H1 (cell line): ENCODE measurements around the gene CCT6B. TPM values are rescaled to one million over a fixed set of nuclear protein-coding genes. Genes with fewer than 3 reads are reported as not detected.

Experiments used
- CTCF ChIA-PET: fragments of 300-600 bp; sonication (Branson Sonifier 250); formaldehyde crosslinking; loops from one replicate; lab custom pipeline; 2021; ENCODE audit not compliant: partially characterized antibody; lab: Charles Lee
- POLR2A ChIA-PET: fragments of 300-600 bp; sonication (Branson Sonifier 250); formaldehyde crosslinking; loops from one replicate; lab custom pipeline; 2021; ENCODE audit warnings: inconsistent platforms; ENCODE audit not compliant: partially characterized antibody; lab: Charles Lee
- DNase-seq, 2 experiments: peaks; one replicate each; pipeline versions ENCODE4 v3.0.0 to v3.0.0-alpha.2; 2010 to 2022; ENCODE audit warnings: low spot score in 2 of 2, low read depth in 1 of 2, mixed read lengths in 1 of 2
- FAIRE-seq: peaks from 2 replicates; lab custom pipeline; 2011; peaks lifted over from hg19 to GRCh38; lab: Jason Lieb, UNC
- H2AFZ ChIP-seq: 2 replicates; pipeline ENCODE4 v1.8.1; 2012; ENCODE audit warnings: low read length, inconsistent platforms
- H2AK5ac ChIP-seq: 2 replicates; pipeline ENCODE4 v1.6.1; 2013; ENCODE audit warnings: low read depth, low read length
- H2BK120ac ChIP-seq: replicated peaks from 2 replicates; pipeline ENCODE3; 2013; ENCODE audit warnings: low read depth, low read length, inconsistent platforms
- H2BK12ac ChIP-seq: 2 replicates; pipeline ENCODE4 v1.6.1; 2013; ENCODE audit warnings: low read depth, low read length
- H2BK15ac ChIP-seq: 2 replicates; pipeline ENCODE4 v1.6.1; 2013; ENCODE audit warnings: low read length
- H2BK20ac ChIP-seq: 2 replicates; pipeline ENCODE4 v1.6.1; 2013; ENCODE audit warnings: low read length
- H2BK5ac ChIP-seq: 2 replicates; pipeline ENCODE4 v1.6.1; 2013; ENCODE audit warnings: low read depth, low read length
- H3K14ac ChIP-seq: 2 replicates; pipeline ENCODE4 v1.6.1; 2013; ENCODE audit warnings: inconsistent platforms; ENCODE audit not compliant: insufficient read length
- H3K18ac ChIP-seq: 2 replicates; pipeline ENCODE4 v1.6.1; 2013; ENCODE audit warnings: low read length; ENCODE audit errors: extremely low read depth
- H3K23ac ChIP-seq: 2 replicates; pipeline ENCODE4 v1.6.1; 2013; ENCODE audit warnings: inconsistent platforms; ENCODE audit not compliant: insufficient read length
- H3K23me2 ChIP-seq: 2 replicates; pipeline ENCODE4 v1.6.1; 2013; ENCODE audit warnings: low read depth, low read length
- H3K27ac ChIP-seq: 2 replicates; pipeline ENCODE4 v1.6.1; 2011; ENCODE audit warnings: low read depth, low read length, inconsistent platforms
- H3K27me3 ChIP-seq, 4 experiments: replicated peaks in 1 of 4; 1 replicate in 1 of 4; 2 replicates in 3 of 4; pipeline versions ENCODE4 v1.6.1 to v1.8.1; 2011 to 2013; ENCODE audit warnings: low read length in 3 of 4, mild to moderate bottlenecking in 3 of 4, inconsistent platforms in 2 of 4, mixed read lengths in 2 of 4, moderate library complexity in 1 of 4; ENCODE audit not compliant: control insufficient read depth in 3 of 4, insufficient read depth in 3 of 4; ENCODE audit errors: extremely low read depth in 1 of 4
- H3K36me3 ChIP-seq, 4 experiments: 2 replicates each; pipeline versions ENCODE4 v1.6.1 to v1.8.1; 2011 to 2013; ENCODE audit warnings: mild to moderate bottlenecking in 4 of 4, low read length in 3 of 4, moderate library complexity in 2 of 4, control low read depth in 1 of 4, inconsistent platforms in 1 of 4; ENCODE audit not compliant: insufficient read depth in 4 of 4, control insufficient read depth in 2 of 4
- H3K4ac ChIP-seq: replicated peaks from 2 replicates; pipeline ENCODE3; 2013; ENCODE audit warnings: low read length, low read depth, mixed read lengths, inconsistent platforms; ENCODE audit not compliant: insufficient read length
- H3K4me1 ChIP-seq, 4 experiments: replicated peaks in 1 of 4; 1 replicate in 1 of 4; 2 replicates in 3 of 4; pipeline versions ENCODE4 v1.6.1 to v1.8.1; 2011 to 2013; ENCODE audit warnings: low read length in 3 of 4, inconsistent platforms in 2 of 4, mixed read lengths in 1 of 4; ENCODE audit not compliant: insufficient read depth in 4 of 4, control insufficient read depth in 3 of 4
- H3K4me2 ChIP-seq, 2 experiments: 2 replicates each; pipeline versions ENCODE4 v1.6.1 to v1.8.1; 2011 to 2013; ENCODE audit warnings: low read depth in 2 of 2, low read length in 2 of 2, control low read depth in 1 of 2, inconsistent platforms in 1 of 2, mild to moderate bottlenecking in 1 of 2; ENCODE audit not compliant: insufficient read depth in 1 of 2
- H3K4me3 ChIP-seq, 4 experiments: fragments of 200-600, 300-600 bp in 1 of 4; sonication (generic), shearing (Covaris generic), sonication (Bioruptor Twin) in 1 of 4; 2 replicates each; pipeline versions ENCODE4 v1.5.1 to v1.8.1; 2011 to 2016; ENCODE audit warnings: low read length in 4 of 4, low read depth in 3 of 4, control low read depth in 2 of 4, inconsistent platforms in 2 of 4, mild to moderate bottlenecking in 2 of 4, mixed read lengths in 1 of 4, moderate library complexity in 1 of 4; ENCODE audit not compliant: insufficient read depth in 2 of 4; ENCODE audit errors: extremely low read depth in 1 of 4
- H3K56ac ChIP-seq: replicated peaks from 2 replicates; pipeline ENCODE3; 2013; ENCODE audit warnings: low read depth, mild to moderate bottlenecking, mixed read lengths, low read length, inconsistent platforms; ENCODE audit not compliant: insufficient read length
- H3K79me1 ChIP-seq: 2 replicates; pipeline ENCODE4 v1.6.1; 2013; ENCODE audit warnings: low read depth, low read length, control low read depth
- H3K79me2 ChIP-seq, 2 experiments: 2 replicates each; pipeline versions ENCODE4 v1.6.1 to v1.8.1; 2012 to 2013; ENCODE audit warnings: low read length in 2 of 2, mild to moderate bottlenecking in 2 of 2, inconsistent platforms in 1 of 2; ENCODE audit not compliant: insufficient read depth in 2 of 2, control insufficient read depth in 1 of 2
- H3K9ac ChIP-seq, 4 experiments: replicated peaks in 1 of 4; 1 replicate in 1 of 4; 2 replicates in 3 of 4; pipeline versions ENCODE4 v1.6.1 to v1.8.1; 2011 to 2013; ENCODE audit warnings: low read depth in 3 of 4, low read length in 3 of 4, control low read depth in 2 of 4, mild to moderate bottlenecking in 2 of 4, moderate library complexity in 2 of 4, inconsistent platforms in 1 of 4; ENCODE audit errors: extremely low read depth in 1 of 4
- H3K9me3 ChIP-seq, 2 experiments: 2 replicates each; pipeline versions ENCODE4 v1.6.1 to v1.8.1; 2012 to 2013; ENCODE audit warnings: mild to moderate bottlenecking in 2 of 2, moderate library complexity in 2 of 2, control low read depth in 1 of 2, inconsistent platforms in 1 of 2, low read depth in 1 of 2, low read length in 1 of 2, mixed read lengths in 1 of 2; ENCODE audit not compliant: insufficient read depth in 2 of 2
- H4K20me1 ChIP-seq, 2 experiments: replicated peaks in 1 of 2; 2 replicates each; pipeline versions ENCODE3 to v1.8.1; 2011 to 2013; ENCODE audit warnings: inconsistent platforms in 2 of 2, low read length in 2 of 2, mild to moderate bottlenecking in 1 of 2; ENCODE audit not compliant: insufficient read depth in 2 of 2, control insufficient read depth in 1 of 2
- H4K5ac ChIP-seq: 2 replicates; pipeline ENCODE4 v1.6.1; 2013; ENCODE audit warnings: low read length, low read depth, mixed read lengths, inconsistent platforms; ENCODE audit not compliant: insufficient read length
- H4K8ac ChIP-seq: 2 replicates; pipeline ENCODE4 v1.8.0; 2013; ENCODE audit warnings: mild to moderate bottlenecking, moderate library complexity, low read length, inconsistent platforms; ENCODE audit not compliant: insufficient read depth; ENCODE audit errors: extremely low read depth
- H4K91ac ChIP-seq: replicated peaks from 2 replicates; pipeline ENCODE3; 2013; ENCODE audit warnings: low read length, mixed read lengths, inconsistent platforms; ENCODE audit not compliant: insufficient read length
- CBX5 ChIP-seq: fragments of 300-800, 300-1000 bp; sonication (generic); IDR thresholded peaks from 2 replicates; pipeline ENCODE4 v1.7.1; 2016; ENCODE audit warnings: antibody characterized with exemption, low read length, low read depth
- YY1 ChIP-seq: IDR thresholded peaks from 2 replicates; pipeline ENCODE4 v1.6.1; 2011; ENCODE audit warnings: low read depth, mild to moderate bottlenecking, low read length
- WGBS, 2 experiments: shearing (Covaris generic) in 1 of 2; methylation state at CpG; one replicate each; pipeline versions ENCODE4 v1.1.6 to v1.1.7; 2013 to 2015; ENCODE audit warnings: low lambda C conversion rate in 2 of 2, mixed read lengths in 2 of 2, inconsistent platforms in 1 of 2, low coverage in 1 of 2, missing lambda C conversion rate in 1 of 2; ENCODE audit not compliant: insufficient replicate concordance in 2 of 2, insufficient coverage in 1 of 2, insufficient read length in 1 of 2; ENCODE audit errors: extremely low coverage in 1 of 2, missing lambda C conversion rate in 1 of 2; 5-methylcytosine and 5-hydroxymethylcytosine counted together
- polyA plus RNA-seq, 7 experiments: library from polyadenylated mRNA; depleted of rRNA in 3 of 7; stranded (reverse) in 5 of 7; unstranded in 2 of 7; fragments of >200 nt in 5 of 7; fragments of 200-250 nt in 2 of 7; gene quantifications; 1 replicate in 5 of 7; 2 replicates in 1 of 7; 4 replicates in 1 of 7; pipeline versions ENCODE4 v1.2.1 to v1.2.3, GENCODE V29; 2011 to 2013; ENCODE audit warnings: missing spikeins in 2 of 7, mixed read lengths in 2 of 7
- total RNA-seq: library from RNA; stranded (reverse); fragmentation: NEBNext Ultra II Directional; extraction: Animal tissue kit (Norgen Biotek cat#: 25700); gene quantifications from 2 replicates; pipeline ENCODE4 v1.2.1, GENCODE V29; 2021

CCT6B gene
- total and polyA plus RNA-seq, 2 of the 8 experiments (the other 6 are each of a cell fraction or from before 2014, with no cell fraction given) = 0.67 to 1.3 TPM

GRCh38 chr17:34987232-34987631 lies 26.0 kb upstream of the CCT6B start:
- H3K9me3 ChIP-seq = no peaks in the 10 kb centered on the region
- H3K4me3 ChIP-seq = no peak overlapping the region
- FAIRE-seq (no peak), DNase-seq (no peak)
- H3K23me2 ChIP-seq = no peaks in the 10 kb centered on the region
- no peak for TF ChIP-seq CBX5
- TF ChIP-seq YY1 = no peak
- no peak overlapping the region for H3K4me2 ChIP-seq
- H3K4me1 ChIP-seq = no peaks in the 10 kb centered on the region
- H2AK5ac ChIP-seq = no peak overlapping the region
- H3K27me3 ChIP-seq = no peaks in the 10 kb centered on the region
- H3K9ac ChIP-seq = no peak overlapping the region
- H4K5ac ChIP-seq = no peak overlapping the region
- no peak overlapping the region for H2AFZ ChIP-seq
- H2BK12ac ChIP-seq = no peak overlapping the region
- no peak overlapping the region for H3K56ac ChIP-seq
- H3K14ac ChIP-seq = no peak overlapping the region
- H4K20me1 ChIP-seq = peaks cover 5 to 11% of the 10 kb centered on the region in 2 experiments
- no peak overlapping the region for H2BK5ac ChIP-seq
- no peak overlapping the region for H2BK15ac ChIP-seq
- WGBS, 2 experiments = 92% methylated on average over 2 of the region's 2 CpGs; no CpG with 5 or more reads in 1 of the 2 experiments
- no peak overlapping the region for H3K18ac ChIP-seq
- peaks cover 24 to 78% (median 53%) of the 10 kb centered on the region in 4 experiments for H3K36me3 ChIP-seq
- no peak overlapping the region for H4K91ac ChIP-seq
- POLR2A ChIA-PET = interaction anchor here (1.0 to 1.3 kb wide), 2 partner anchors 102 to 141 kb away, joined by 3 read pairs; no protein-coding TSS in a partner anchor
- no peak overlapping the region for H3K4ac ChIP-seq
- CTCF ChIA-PET = no interaction called here
- H3K79me2 ChIP-seq = peaks cover 3 to 40% of the 10 kb centered on the region in 2 experiments
- H3K23ac ChIP-seq = no peak overlapping the region
- no peak overlapping the region for H2BK120ac ChIP-seq
- H3K79me1 ChIP-seq = peaks cover 7% of the 10 kb centered on the region; the same call in 1 of the 2 replicates
- H3K27ac ChIP-seq = no peak overlapping the region
- H2BK20ac ChIP-seq = no peak overlapping the region
- H4K8ac ChIP-seq = no peak overlapping the region
